Liver (tissue), 3 donors: Measurements from ENCODE around the gene COPE.

ENCODE experiments used
- CTCF ChIP-seq: fragments of 150-350 bp; IDR thresholded peaks from 2 replicates; pipeline ENCODE4 v1.5.1; 2017; ENCODE audit warnings: improper control_type of control experiment, low read depth, low read length; ENCODE audit not compliant: missing input control
- EGR1 ChIP-seq, 2 donors: IDR thresholded peaks; 2 replicates each; pipeline ENCODE4 v1.6.1; 2016 to 2018; ENCODE audit warnings: antibody characterized with exemption in 2 of 2, low read depth in 2 of 2
- FOXA2 ChIP-seq: IDR thresholded peaks from 2 replicates; pipeline ENCODE4 v1.6.1; 2016; ENCODE audit warnings: antibody characterized with exemption
- RXRA ChIP-seq, 2 donors: IDR thresholded peaks; 2 replicates each; pipeline ENCODE4 v1.6.1; 2017 to 2018; ENCODE audit warnings: antibody characterized with exemption in 2 of 2, mild to moderate bottlenecking in 1 of 2
- SP1 ChIP-seq: IDR thresholded peaks from 2 replicates; pipeline ENCODE4 v1.6.1; 2018; ENCODE audit warnings: antibody characterized with exemption, mild to moderate bottlenecking
- TAF1 ChIP-seq: conservative IDR thresholded peaks from 2 replicates; pipeline ENCODE4 v1.6.1; 2016; ENCODE audit warnings: antibody characterized with exemption, mild to moderate bottlenecking
- YY1 ChIP-seq: IDR thresholded peaks from 2 replicates; pipeline ENCODE4 v1.6.1; 2016; ENCODE audit warnings: antibody characterized with exemption, mild to moderate bottlenecking
- TF ChIP-seq, protein P1 (sequence below): IDR thresholded peaks from 2 replicates; pipeline ENCODE4 v1.6.1; 2016; ENCODE audit warnings: antibody characterized with exemption, mild to moderate bottlenecking
- TF ChIP-seq, protein P2 (sequence below): IDR thresholded peaks from 2 replicates; pipeline ENCODE4 v1.6.1; 2016; ENCODE audit warnings: antibody characterized with exemption
- donor health status: healthy.
- donor health status: healthy.

GRCh38 chr19:18964121-18964520, 44.9 kb upstream of the COPE start:
- TF ChIP-seq TAF1 (no peak), SP1 (no peak), CTCF (no peak), RXRA (IDR thresholded peaks at IDR 0.05) (no peak), FOXA2 (no peak), EGR1 (IDR thresholded peaks at IDR 0.05; ENCODE audit: low read depth in 2 of 2) (no peak), YY1 (no peak)
- TF ChIP-seq, protein P1, sequence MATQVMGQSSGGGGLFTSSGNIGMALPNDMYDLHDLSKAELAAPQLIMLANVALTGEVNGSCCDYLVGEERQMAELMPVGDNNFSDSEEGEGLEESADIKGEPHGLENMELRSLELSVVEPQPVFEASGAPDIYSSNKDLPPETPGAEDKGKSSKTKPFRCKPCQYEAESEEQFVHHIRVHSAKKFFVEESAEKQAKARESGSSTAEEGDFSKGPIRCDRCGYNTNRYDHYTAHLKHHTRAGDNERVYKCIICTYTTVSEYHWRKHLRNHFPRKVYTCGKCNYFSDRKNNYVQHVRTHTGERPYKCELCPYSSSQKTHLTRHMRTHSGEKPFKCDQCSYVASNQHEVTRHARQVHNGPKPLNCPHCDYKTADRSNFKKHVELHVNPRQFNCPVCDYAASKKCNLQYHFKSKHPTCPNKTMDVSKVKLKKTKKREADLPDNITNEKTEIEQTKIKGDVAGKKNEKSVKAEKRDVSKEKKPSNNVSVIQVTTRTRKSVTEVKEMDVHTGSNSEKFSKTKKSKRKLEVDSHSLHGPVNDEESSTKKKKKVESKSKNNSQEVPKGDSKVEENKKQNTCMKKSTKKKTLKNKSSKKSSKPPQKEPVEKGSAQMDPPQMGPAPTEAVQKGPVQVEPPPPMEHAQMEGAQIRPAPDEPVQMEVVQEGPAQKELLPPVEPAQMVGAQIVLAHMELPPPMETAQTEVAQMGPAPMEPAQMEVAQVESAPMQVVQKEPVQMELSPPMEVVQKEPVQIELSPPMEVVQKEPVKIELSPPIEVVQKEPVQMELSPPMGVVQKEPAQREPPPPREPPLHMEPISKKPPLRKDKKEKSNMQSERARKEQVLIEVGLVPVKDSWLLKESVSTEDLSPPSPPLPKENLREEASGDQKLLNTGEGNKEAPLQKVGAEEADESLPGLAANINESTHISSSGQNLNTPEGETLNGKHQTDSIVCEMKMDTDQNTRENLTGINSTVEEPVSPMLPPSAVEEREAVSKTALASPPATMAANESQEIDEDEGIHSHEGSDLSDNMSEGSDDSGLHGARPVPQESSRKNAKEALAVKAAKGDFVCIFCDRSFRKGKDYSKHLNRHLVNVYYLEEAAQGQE, result no peak
- TF ChIP-seq, protein P2, sequence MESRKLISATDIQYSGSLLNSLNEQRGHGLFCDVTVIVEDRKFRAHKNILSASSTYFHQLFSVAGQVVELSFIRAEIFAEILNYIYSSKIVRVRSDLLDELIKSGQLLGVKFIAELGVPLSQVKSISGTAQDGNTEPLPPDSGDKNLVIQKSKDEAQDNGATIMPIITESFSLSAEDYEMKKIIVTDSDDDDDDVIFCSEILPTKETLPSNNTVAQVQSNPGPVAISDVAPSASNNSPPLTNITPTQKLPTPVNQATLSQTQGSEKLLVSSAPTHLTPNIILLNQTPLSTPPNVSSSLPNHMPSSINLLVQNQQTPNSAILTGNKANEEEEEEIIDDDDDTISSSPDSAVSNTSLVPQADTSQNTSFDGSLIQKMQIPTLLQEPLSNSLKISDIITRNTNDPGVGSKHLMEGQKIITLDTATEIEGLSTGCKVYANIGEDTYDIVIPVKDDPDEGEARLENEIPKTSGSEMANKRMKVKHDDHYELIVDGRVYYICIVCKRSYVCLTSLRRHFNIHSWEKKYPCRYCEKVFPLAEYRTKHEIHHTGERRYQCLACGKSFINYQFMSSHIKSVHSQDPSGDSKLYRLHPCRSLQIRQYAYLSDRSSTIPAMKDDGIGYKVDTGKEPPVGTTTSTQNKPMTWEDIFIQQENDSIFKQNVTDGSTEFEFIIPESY, result no peak
